OCI-LY7 (cell line): Measurements from ENCODE around the gene KIAA0232. TPM values are rescaled to one million over a fixed set of nuclear protein-coding genes. Genes with fewer than 3 reads are reported as not detected.
A peak's percentile ranks its signal among the peaks of the same experiment; 100 is the strongest.

Source experiments
- BruUV-seq: library from RNA; stranded (reverse); fragments of 400-500 nt; replicated peaks from 2 replicates; lab custom pipeline; 2021; lab: Mats Ljungman, UMichigan
- CTCF ChIA-PET: fragments of 300-600 bp; sonication (Branson Sonifier 250); formaldehyde crosslinking; loops from one replicate; lab custom pipeline; 2022; ENCODE audit warnings: antibody characterized with exemption; ENCODE audit not compliant: unreplicated experiment; lab: Charles Lee
- POLR2A ChIA-PET: fragments of 300-600 bp; sonication (Branson Sonifier 250); formaldehyde crosslinking; loops from one replicate; lab custom pipeline; 2022; ENCODE audit warnings: antibody characterized with exemption; lab: Charles Lee
- DNase-seq: peaks from one replicate; pipeline ENCODE4 v3.0.0-alpha.2; 2015; ENCODE audit warnings: low spot score
- H2AFZ ChIP-seq: fragments of 200-600 bp; sonication (generic), shearing (Covaris generic); 2 replicates; pipeline ENCODE4 v1.6.1; 2014; ENCODE audit warnings: mild to moderate bottlenecking, antibody characterized with exemption, low read length, moderate library complexity
- H3K27ac ChIP-seq: fragments of 200-600 bp; sonication (generic); 2 replicates; pipeline ENCODE4 v1.5.1; 2014; ENCODE audit warnings: mixed run types, low read depth, mild to moderate bottlenecking, moderate library complexity, low read length, inconsistent platforms; ENCODE audit not compliant: poor library complexity, severe bottlenecking
- H3K36me3 ChIP-seq: fragments of 200-600 bp; sonication (generic); 2 replicates; pipeline ENCODE4 v1.6.1; 2014; ENCODE audit warnings: mild to moderate bottlenecking, antibody characterized with exemption, low read length, moderate library complexity, mixed read lengths; ENCODE audit not compliant: insufficient read depth
- H3K4me1 ChIP-seq: fragments of 200-600 bp; sonication (generic); 2 replicates; pipeline ENCODE4 v1.5.1; 2014; ENCODE audit warnings: mild to moderate bottlenecking, low read length; ENCODE audit not compliant: insufficient read depth, poor library complexity, severe bottlenecking
- H3K4me2 ChIP-seq: fragments of 200-600 bp; sonication (generic); 2 replicates; pipeline ENCODE4 v1.6.1; 2014; ENCODE audit warnings: mild to moderate bottlenecking, low read length
- H3K4me3 ChIP-seq: fragments of 200-600 bp; sonication (generic); 2 replicates; pipeline ENCODE4 v1.5.1; 2014; ENCODE audit warnings: mild to moderate bottlenecking, low read depth, low read length; ENCODE audit not compliant: poor library complexity, severe bottlenecking
- H3K79me2 ChIP-seq: fragments of 200-600 bp; sonication (generic); 2 replicates; pipeline ENCODE4 v1.6.1; 2016; ENCODE audit warnings: low read depth, mild to moderate bottlenecking, low read length, moderate library complexity, mixed read lengths; ENCODE audit not compliant: insufficient read depth
- H3K9me2 ChIP-seq: fragments of 200-600 bp; sonication (generic); 2 replicates; pipeline ENCODE4 v1.6.1; 2016; ENCODE audit warnings: mild to moderate bottlenecking, low read length, mixed read lengths; ENCODE audit not compliant: insufficient read depth
- H3K9me3 ChIP-seq: fragments of 200-600 bp; sonication (generic); 2 replicates; pipeline ENCODE4 v1.6.1; 2014; ENCODE audit warnings: mild to moderate bottlenecking, mixed run types, low read length, mixed read lengths
- H4K20me1 ChIP-seq: fragments of 200-600 bp; sonication (generic); 2 replicates; pipeline ENCODE4 v1.6.1; 2014; ENCODE audit warnings: mild to moderate bottlenecking, antibody characterized with exemption, low read length, moderate library complexity, mixed read lengths; ENCODE audit not compliant: insufficient read depth
- EZH2phosphoT487 ChIP-seq: fragments of 200-600 bp; sonication (generic); IDR thresholded peaks from 2 replicates; pipeline ENCODE4 v1.6.1; 2018; ENCODE audit warnings: low read depth, borderline replicate concordance, mild to moderate bottlenecking, mixed run types, antibody characterized with exemption, low read length, moderate library complexity, mixed read lengths
- intact Hi-C: fragments of 100-400 bp; cut with micrococcal nuclease; formaldehyde crosslinking; loops from one replicate; pipeline ENCODE4 v1.10.0; 2022; ENCODE audit not compliant: unreplicated experiment
- total RNA-seq, 2 experiments: library from RNA; depleted of rRNA in 1 of 2; stranded (reverse); fragments of >200 nt in 1 of 2; shearing (Covaris generic) in 1 of 2; gene quantifications; 2 replicates each; pipeline ENCODE4 v1.2.3, GENCODE V29; 2014 to 2022
- TF ChIP-seq, protein P1 (sequence below): fragments of 200-600 bp; sonication (generic); conservative IDR thresholded peaks from 2 replicates; pipeline ENCODE4 v1.5.1; 2014; ENCODE audit warnings: mild to moderate bottlenecking, antibody characterized with exemption, low read length, moderate library complexity, mixed read lengths

KIAA0232 gene
- total RNA-seq, 2 experiments from 2014 or later = 7.5 to 13.5 TPM

GRCh38 chr4:6916587-6917460 lies 134.3 kb downstream of the KIAA0232 start:
- H3K4me1 ChIP-seq = peaks cover 30% of the 10 kb centered on the region
- no TSS peak for BruUV-seq
- H3K4me3 ChIP-seq = no peak overlapping the region

DNA sequence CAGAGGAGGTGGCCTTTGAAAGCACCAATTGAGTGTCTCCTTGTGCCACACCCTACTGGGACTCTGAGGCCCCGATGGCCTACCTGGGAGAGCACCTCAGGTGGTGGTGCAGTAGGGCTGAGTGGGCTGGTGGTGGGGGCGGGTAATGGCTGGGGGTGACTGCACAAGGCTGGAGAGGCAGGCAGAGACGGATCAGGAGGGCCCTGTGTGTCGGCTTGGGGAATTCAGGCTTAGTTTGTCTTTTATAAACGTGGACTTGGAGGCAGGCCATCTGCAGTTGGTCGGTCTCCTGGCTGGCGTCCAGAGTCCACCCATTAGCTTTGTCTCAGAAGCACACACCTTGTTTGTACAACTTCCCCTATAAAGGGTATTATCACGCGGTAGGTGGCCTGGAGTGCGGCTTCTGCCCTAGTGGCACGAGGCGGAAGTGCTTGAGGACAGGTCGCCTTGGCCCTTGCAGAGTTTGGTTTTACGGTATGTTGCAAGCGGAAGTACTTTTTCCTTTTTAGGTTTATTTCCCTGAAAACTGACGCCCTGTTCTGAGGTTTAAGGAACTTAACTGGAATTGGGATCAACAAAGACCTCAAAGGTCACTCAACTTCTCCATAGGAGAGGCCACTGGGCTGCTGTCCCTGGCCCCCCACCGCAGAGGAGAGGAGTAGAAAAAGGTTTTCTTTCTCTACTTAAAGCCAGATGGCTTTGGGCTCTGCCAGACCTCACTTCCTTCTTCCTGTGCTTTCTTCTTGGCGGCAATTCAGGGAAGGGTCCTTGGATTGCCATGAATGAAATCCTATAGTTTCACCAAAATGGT lies 135.1 kb downstream of the KIAA0232 start:
- H4K20me1 ChIP-seq = no peaks in the 10 kb centered on the region
- H3K79me2 ChIP-seq = no peaks in the 10 kb centered on the region
- no peaks in the 10 kb centered on the region for H3K9me2 ChIP-seq
- no peak for TF ChIP-seq EZH2phosphoT487
- TF ChIP-seq, protein P1, sequence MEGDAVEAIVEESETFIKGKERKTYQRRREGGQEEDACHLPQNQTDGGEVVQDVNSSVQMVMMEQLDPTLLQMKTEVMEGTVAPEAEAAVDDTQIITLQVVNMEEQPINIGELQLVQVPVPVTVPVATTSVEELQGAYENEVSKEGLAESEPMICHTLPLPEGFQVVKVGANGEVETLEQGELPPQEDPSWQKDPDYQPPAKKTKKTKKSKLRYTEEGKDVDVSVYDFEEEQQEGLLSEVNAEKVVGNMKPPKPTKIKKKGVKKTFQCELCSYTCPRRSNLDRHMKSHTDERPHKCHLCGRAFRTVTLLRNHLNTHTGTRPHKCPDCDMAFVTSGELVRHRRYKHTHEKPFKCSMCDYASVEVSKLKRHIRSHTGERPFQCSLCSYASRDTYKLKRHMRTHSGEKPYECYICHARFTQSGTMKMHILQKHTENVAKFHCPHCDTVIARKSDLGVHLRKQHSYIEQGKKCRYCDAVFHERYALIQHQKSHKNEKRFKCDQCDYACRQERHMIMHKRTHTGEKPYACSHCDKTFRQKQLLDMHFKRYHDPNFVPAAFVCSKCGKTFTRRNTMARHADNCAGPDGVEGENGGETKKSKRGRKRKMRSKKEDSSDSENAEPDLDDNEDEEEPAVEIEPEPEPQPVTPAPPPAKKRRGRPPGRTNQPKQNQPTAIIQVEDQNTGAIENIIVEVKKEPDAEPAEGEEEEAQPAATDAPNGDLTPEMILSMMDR = peak; percentile 71
- DNase-seq = peak; percentile 56
- POLR2A ChIA-PET = no interaction called here
- CTCF ChIA-PET = interaction anchor here (1.1 kb wide), 1 partner anchor 10 kb away, joined by 3 read pairs; no protein-coding TSS in a partner anchor
- peaks cover 22% of the 10 kb centered on the region for H3K4me1 ChIP-seq
- peak overlapping the region; percentile 37 for H3K4me2 ChIP-seq
- no peaks in the 10 kb centered on the region for H3K9me3 ChIP-seq
- peak overlapping the region; percentile 19; the same call in 1 of the 2 replicates for H2AFZ ChIP-seq
- intact Hi-C loops = no loop called here
- H3K27ac ChIP-seq = no peak overlapping the region
- H3K4me3 ChIP-seq = no peak overlapping the region
- no TSS peak for BruUV-seq
- no peaks in the 10 kb centered on the region for H3K36me3 ChIP-seq

More at GRCh38 chr4:6916587-6917460, 134.3 kb downstream of the KIAA0232 start:
- POLR2A ChIA-PET = interaction anchor here (0.5 kb wide), 1 partner anchor 17 kb away, joined by 4 read pairs; no protein-coding TSS in a partner anchor
- DNase-seq = no peak
- TF ChIP-seq EZH2phosphoT487 = no peak
- TF ChIP-seq, protein P1 = no peak
- H2AFZ ChIP-seq = no peak overlapping the region
- H3K4me2 ChIP-seq = no peak overlapping the region
- H3K36me3 ChIP-seq = no peaks in the 10 kb centered on the region
- no peaks in the 10 kb centered on the region for H3K9me2 ChIP-seq
- H4K20me1 ChIP-seq = no peaks in the 10 kb centered on the region
- CTCF ChIA-PET = interaction anchor here (0.5 kb wide), 1 partner anchor 126 kb away, joined by 3 read pairs; a partner anchor contains a TSS
- H3K79me2 ChIP-seq = no peaks in the 10 kb centered on the region
- H3K27ac ChIP-seq = no peak overlapping the region
- intact Hi-C loops = no loop called here
- H3K9me3 ChIP-seq = no peaks in the 10 kb centered on the region
